Adrenal gland (tissue), 12 donors: ENCODE measurements around the gene CA10. TPM values are rescaled to one million over a fixed set of nuclear protein-coding genes. Genes with fewer than 3 reads are reported as not detected.
A peak's percentile ranks its signal among the peaks of the same experiment; 100 is the strongest.

Experiments used
- DNase-seq, 7 donors: peaks; one replicate each; pipeline ENCODE4 v3.0.0-alpha.2; 2019 to 2020
- H3K27ac ChIP-seq, 5 donors: fragments of 200-600 bp; sonication (generic) in 4 of 5; 1 replicate in 3 of 5; 2 replicates in 2 of 5; pipeline versions ENCODE4 v1.5.1 to v1.8.0; 2016 to 2020; ENCODE audit warnings: mild to moderate bottlenecking in 1 of 5
- H3K27me3 ChIP-seq: fragments of 200-600 bp; 2 replicates; pipeline ENCODE4 v1.8.0; 2021
- H3K36me3 ChIP-seq, 2 donors: fragments of 200-600 bp; replicated peaks in 1 of 2; 1 replicate in 1 of 2; 2 replicates in 1 of 2; pipeline versions ENCODE4 v1.5.1 to v1.8.0; 2018 to 2022
- H3K4me1 ChIP-seq, 2 donors: fragments of 200-600 bp; replicated peaks in 1 of 2; 1 replicate in 1 of 2; 2 replicates in 1 of 2; pipeline versions ENCODE4 v1.5.1 to v1.8.0; 2018 to 2021
- H3K4me3 ChIP-seq, 4 donors: fragments of 200-600 bp; sonication (generic) in 3 of 4; one replicate each; pipeline ENCODE4 v1.5.1; 2016 to 2018
- H3K9me3 ChIP-seq, 3 donors: fragments of 200-600 bp; sonication (generic) in 1 of 3; replicated peaks in 1 of 3; 1 replicate in 2 of 3; 2 replicates in 1 of 3; pipeline versions ENCODE4 v1.5.1 to v1.8.0; 2016 to 2021
- CTCF ChIP-seq, 6 experiments: fragments of 450-650 bp in 4 of 6; fragments of 200-600 bp in 2 of 6; sonication (generic) in 1 of 6; IDR thresholded peaks; 1 replicate in 5 of 6; 2 replicates in 1 of 6; pipeline versions ENCODE4 v1.5.1 to v1.8.0; 2016 to 2021; ENCODE audit warnings: antibody characterized with exemption in 6 of 6, mild to moderate bottlenecking in 2 of 6, moderate library complexity in 1 of 6
- POLR2A ChIP-seq, 2 donors: fragments of 450-650 bp; IDR thresholded peaks; one replicate each; pipeline ENCODE4 v1.6.1; 2017; ENCODE audit warnings: antibody characterized with exemption in 2 of 2, mild to moderate bottlenecking in 2 of 2, moderate library complexity in 1 of 2
- WGBS, 4 donors: extraction: QIAGEN DNeasy Blood & Tissue Kit in 2 of 4; methylation state at CpG; one replicate each; pipeline versions ENCODE4 v1.1.5 to v1.1.7; 2013 to 2017; 5-methylcytosine and 5-hydroxymethylcytosine counted together
- intact Hi-C, 2 donors: fragments of 100-400 bp; cut with DNase I; formaldehyde crosslinking; loops; one replicate each; pipeline versions ENCODE4 v1.14.1 to v1.15.0; 2022 to 2023
- polyA plus RNA-seq, 3 donors: library from polyadenylated mRNA; stranded (reverse); fragments of 200-250 nt in 2 of 3; fragments of 350-450 nt in 1 of 3; fragmentation: Illumina TruSeq in 1 of 3; extraction: RNeasy Lipid Tissue Mini Kit (QIAGEN cat#74804) in 1 of 3; gene quantifications; one replicate each; pipeline ENCODE4 v1.2.3, GENCODE V29; 2013 to 2014
- total RNA-seq, 9 donors: library from RNA; depleted of rRNA in 4 of 9; stranded (reverse); fragments of >200 nt in 4 of 9; fragments of 120-200 nt in 1 of 9; fragmentation: NEBNext Ultra II Directional in 1 of 9; extraction: Animal tissue kit (Norgen Biotek cat#: 25700) in 1 of 9; gene quantifications; one replicate each; pipeline versions ENCODE4 v1.1.0 to v1.2.4, GENCODE V29; 2013 to 2023
- donor health status: healthy with polysubstance abuse.
- donor health status: Bipolar disorder and iron deficiency.
- donor health status: DM: yes; HTN: yes; CAD: no.
- donor health status: DM: no; HTN: no; CAD: no.
- donor health status: DM: no; HTN: no; CAD: no.
- donor health status: DM: yes; HTN: yes; CAD: no.

The CA10 gene
- total and polyA plus RNA-seq, 12 donors = 0.27 to 3.1 (median 2.5) TPM; not detected in 5

- H3K27ac ChIP-seq = no peak overlapping the region
- no peak for DNase-seq
- H3K36me3 ChIP-seq = no peaks in the 10 kb centered on the region
- TF ChIP-seq POLR2A (IDR thresholded peaks at IDR 0.05) (no peak), CTCF (IDR thresholded peaks at IDR 0.05) (no peak)
- intact Hi-C loops = no loop called here
- H3K4me3 ChIP-seq = no peak overlapping the region
- WGBS, 4 donors = 55 to 74% (median 62%) methylated on average over 4 of the region's 4 CpGs
- no peaks in the 10 kb centered on the region for H3K27me3 ChIP-seq
- H3K9me3 ChIP-seq = no peaks in the 10 kb centered on the region
- H3K4me1 ChIP-seq = no peaks in the 10 kb centered on the region
Measured at GRCh38 chr17:51590071-51590656, 568.4 kb downstream of the CA10 start.

DNA sequence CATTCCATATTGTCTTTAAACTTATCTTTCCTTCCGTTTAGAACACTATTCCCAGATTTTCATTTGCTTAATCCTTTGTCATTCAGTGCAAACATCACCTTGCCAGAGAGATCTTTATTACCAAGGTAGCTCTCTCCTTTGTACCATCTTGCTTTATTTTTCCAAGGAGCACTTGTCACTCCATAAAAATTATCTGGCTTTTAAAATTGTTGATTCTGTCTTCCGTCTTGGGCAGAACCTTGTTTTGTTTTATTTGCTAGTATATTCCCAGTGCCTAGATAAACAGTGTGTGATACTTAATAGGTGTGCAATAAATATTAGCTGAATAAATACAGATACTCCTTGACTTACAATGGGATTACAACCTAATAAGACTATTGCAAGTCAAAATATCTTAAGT is 570.5 kb downstream of the CA10 start:
- WGBS, 4 donors = 50 to 68% (median 59%) methylated on average over 2 of the region's 2 CpGs
- DNase-seq = no peak
- no peak overlapping the region for H3K27ac ChIP-seq
- no peaks in the 10 kb centered on the region for H3K9me3 ChIP-seq
- no peak for TF ChIP-seq CTCF (IDR thresholded peaks at IDR 0.05)
- TF ChIP-seq POLR2A (IDR thresholded peaks at IDR 0.05) = no peak
- H3K36me3 ChIP-seq = no peaks in the 10 kb centered on the region
- H3K4me3 ChIP-seq = no peak overlapping the region
- intact Hi-C loops = no loop called here
- H3K4me1 ChIP-seq = no peaks in the 10 kb centered on the region
- no peaks in the 10 kb centered on the region for H3K27me3 ChIP-seq

- Histone ChIP-seq H3K9me3 (no peaks in the 10 kb centered on the region), H3K36me3 (no peaks in the 10 kb centered on the region), H3K4me1 (no peaks in the 10 kb centered on the region), H3K27me3 (no peaks in the 10 kb centered on the region), H3K27ac (no peak overlapping the region), H3K4me3 (no peak overlapping the region)
- DNase-seq = no peak
- no peak for TF ChIP-seq CTCF (IDR thresholded peaks at IDR 0.05)
- no peak for TF ChIP-seq POLR2A (IDR thresholded peaks at IDR 0.05)
- WGBS, 4 donors = 64 to 73% (median 69%) methylated on average over 2 of the region's 2 CpGs
- intact Hi-C loops = no loop called here
Measured at GRCh38 chr17:51587516-51587915, 571.0 kb downstream of the CA10 start.

- intact Hi-C loops = no loop called here
- TF ChIP-seq POLR2A (IDR thresholded peaks at IDR 0.05) (no peak), CTCF (IDR thresholded peaks at IDR 0.05) (peak in 5 of 6 experiments; percentile 12 to 42 (median 18))
- Histone ChIP-seq H3K27me3 (no peaks in the 10 kb centered on the region), H3K36me3 (no peaks in the 10 kb centered on the region), H3K4me3 (no peak overlapping the region), H3K4me1 (no peaks in the 10 kb centered on the region), H3K9me3 (no peaks in the 10 kb centered on the region), H3K27ac (no peak overlapping the region)
- 27 to 31% (median 30%) methylated on average over 4 of the region's 4 CpGs for WGBS, 4 donors
- peak in 3 of 7 donors; percentile 15 to 22 (median 22) for DNase-seq
Measured at GRCh38 chr17:51585514-51586104, 572.9 kb downstream of the CA10 start.
